Sigmoid colon (tissue), 4 donors: Measurements from ENCODE around the gene ZYG11B.

Source experiments
- CTCF ChIP-seq, 4 experiments: fragments of 450-650 bp in 3 of 4; fragments of 200-600 bp in 1 of 4; IDR thresholded peaks; one replicate each; pipeline ENCODE4 v1.5.1; 2016 to 2019; ENCODE audit warnings: antibody characterized with exemption in 4 of 4, mild to moderate bottlenecking in 3 of 4, moderate library complexity in 2 of 4
- POLR2A ChIP-seq, 2 donors: fragments of 450-650 bp; IDR thresholded peaks; one replicate each; pipeline ENCODE4 v1.6.1; 2016; ENCODE audit warnings: antibody characterized with exemption in 2 of 2, mild to moderate bottlenecking in 2 of 2, moderate library complexity in 2 of 2
- POLR2AphosphoS5 ChIP-seq, 4 donors: sonication (generic); formaldehyde crosslinking; IDR thresholded peaks; one replicate each; pipeline ENCODE4 v1.6.1; 2017; ENCODE audit warnings: antibody characterized with exemption in 4 of 4

GRCh38 chr1:52798331-52798730, 72.1 kb downstream of the ZYG11B start:
- TF ChIP-seq POLR2AphosphoS5 (IDR thresholded peaks at IDR 0.05) (no peak), CTCF (IDR thresholded peaks at IDR 0.05) (no peak), POLR2A (IDR thresholded peaks at IDR 0.05) (no peak)
